GM12878 (cell line): ENCODE data around the gene SLCO2A1. TPM values are rescaled to one million over a fixed set of nuclear protein-coding genes. Genes with fewer than 3 reads are reported as not detected.

Source experiments
- ATAC-seq: fragments of 200-7000 bp; cut with Tn5 transposase; 3 replicates; pipeline ENCODE4 v1.9.1; 2020; ENCODE audit warnings: mild to moderate bottlenecking, moderate library complexity
- BruUV-seq: library from RNA; stranded (reverse); fragments of 400-500 nt; replicated peaks from 2 replicates; lab custom pipeline; 2021; lab: Mats Ljungman, UMichigan
- CTCF ChIA-PET: fragments of 300-600 bp; sonication (Branson Sonifier 250); formaldehyde crosslinking; extraction: SDS; loops from one replicate; lab custom pipeline; 2021; ENCODE audit warnings: inconsistent platforms; lab: Yijun Ruan, JAX
- POLR2A ChIA-PET: fragments of 350-600 bp; formaldehyde crosslinking; extraction: SDS; loops from one replicate; lab custom pipeline; 2021; ENCODE audit warnings: inconsistent platforms; lab: Charles Lee
- RAD21 ChIA-PET: fragments of 300-600 bp; sonication (Branson Sonifier 250); formaldehyde crosslinking; loops from one replicate; lab custom pipeline; 2023; ENCODE audit warnings: antibody characterized with exemption; ENCODE audit not compliant: unreplicated experiment; lab: Charles Lee
- SMC1A ChIA-PET: fragments of 300-600 bp; sonication (Branson Sonifier 250); formaldehyde crosslinking; loops from one replicate; lab custom pipeline; 2023; ENCODE audit not compliant: unreplicated experiment, uncharacterized antibody; lab: Charles Lee
- DNase-seq: peaks from one replicate; pipeline ENCODE4 v3.0.0-alpha.2; 2011; ENCODE audit warnings: low read depth, low spot score
- FAIRE-seq: peaks from 3 replicates; lab custom pipeline; 2011; peaks lifted over from hg19 to GRCh38; lab: Jason Lieb, UNC
- H2AFZ ChIP-seq: 2 replicates; pipeline ENCODE4 v1.6.0; 2011; ENCODE audit warnings: low read depth, low read length, control low read depth; ENCODE audit not compliant: control insufficient read depth
- H3K27ac ChIP-seq: 2 replicates; pipeline ENCODE4 v1.5.1; 2011; ENCODE audit warnings: control low read depth; ENCODE audit not compliant: control insufficient read depth, insufficient read depth
- H3K27me3 ChIP-seq, 2 experiments: replicated peaks in 1 of 2; 2 replicates each; pipeline versions ENCODE4 v1.6.0 to v1.6.1; 2011; ENCODE audit warnings: low read length in 1 of 2; ENCODE audit not compliant: control insufficient read depth in 2 of 2, insufficient read depth in 2 of 2
- H3K36me3 ChIP-seq, 2 experiments: 2 replicates each; pipeline ENCODE4 v1.5.1; 2011; ENCODE audit warnings: low read length in 1 of 2; ENCODE audit not compliant: control insufficient read depth in 2 of 2, insufficient read depth in 2 of 2
- H3K4me1 ChIP-seq: 2 replicates; pipeline ENCODE4 v1.6.1; 2011; ENCODE audit warnings: mild to moderate bottlenecking, low read length, moderate library complexity, mixed read lengths; ENCODE audit not compliant: control insufficient read depth, insufficient read depth
- H3K4me2 ChIP-seq: 2 replicates; pipeline ENCODE4 v1.6.0; 2011; ENCODE audit warnings: control low read depth; ENCODE audit not compliant: control insufficient read depth, insufficient read depth
- H3K4me3 ChIP-seq: fragments of 200-600 bp; sonication (generic); 2 replicates; pipeline ENCODE4 v1.5.1; 2016
- H3K79me2 ChIP-seq: 2 replicates; pipeline ENCODE4 v1.6.0; 2011; ENCODE audit warnings: low read length; ENCODE audit not compliant: control insufficient read depth, insufficient read depth
- H3K9ac ChIP-seq: 2 replicates; pipeline ENCODE4 v1.8.0; 2011; ENCODE audit warnings: low read length, control low read depth, mixed read lengths; ENCODE audit not compliant: control insufficient read depth, insufficient read depth
- H3K9me3 ChIP-seq: replicated peaks from 3 replicates; pipeline ENCODE4 v1.5.1; 2011; ENCODE audit warnings: mild to moderate bottlenecking, low read length; ENCODE audit not compliant: control insufficient read depth, insufficient read depth
- H4K20me1 ChIP-seq: 2 replicates; pipeline ENCODE4 v1.6.0; 2011; ENCODE audit not compliant: control insufficient read depth, insufficient read depth
- BACH1 ChIP-seq: fragments of 450-650 bp; IDR thresholded peaks from 2 replicates; pipeline ENCODE4 v1.6.1; 2017; ENCODE audit warnings: mild to moderate bottlenecking, borderline replicate concordance
- BHLHE40 ChIP-seq, 2 experiments: fragments of 450-650 bp in 1 of 2; IDR thresholded peaks; 2 replicates each; pipeline ENCODE4 v1.6.1; 2011 to 2017; ENCODE audit warnings: low read depth in 2 of 2, borderline replicate concordance in 1 of 2, improper control_type of control experiment in 1 of 2, low read length in 1 of 2, mild to moderate bottlenecking in 1 of 2
- EGR1 ChIP-seq, 2 experiments: IDR thresholded peaks; 1 replicate in 1 of 2; 2 replicates in 1 of 2; pipeline ENCODE4 v1.6.1; 2011 to 2012; ENCODE audit warnings: low read depth in 2 of 2, low read length in 2 of 2, borderline replicate concordance in 1 of 2, mild to moderate bottlenecking in 1 of 2, moderate library complexity in 1 of 2
- IRF4 ChIP-seq: IDR thresholded peaks from 2 replicates; pipeline ENCODE4 v1.6.1; 2011; ENCODE audit warnings: low read depth, low read length
- KLF5 ChIP-seq: fragments of 450-650 bp; IDR thresholded peaks from 2 replicates; pipeline ENCODE4 v1.6.1; 2014; ENCODE audit warnings: mild to moderate bottlenecking; ENCODE audit not compliant: partially characterized antibody
- MYC ChIP-seq: IDR thresholded peaks from 2 replicates; pipeline ENCODE4 v1.6.1; 2011; ENCODE audit warnings: mild to moderate bottlenecking, low read length, moderate library complexity, inconsistent platforms; ENCODE audit not compliant: insufficient read depth, insufficient replicate concordance, insufficient read length, severe bottlenecking
- PAX5 ChIP-seq: IDR thresholded peaks from 2 replicates; pipeline ENCODE4 v1.6.1; 2011; ENCODE audit warnings: low read depth, low read length, borderline replicate concordance
- RAD21 ChIP-seq: IDR thresholded peaks from 2 replicates; pipeline ENCODE4 v1.6.1; 2011; ENCODE audit warnings: mild to moderate bottlenecking, low read depth, low read length, moderate library complexity; ENCODE audit not compliant: insufficient read depth
- RB1 ChIP-seq: fragments of 450-650 bp; formaldehyde crosslinking; IDR thresholded peaks from 2 replicates; pipeline ENCODE4 v1.6.1; 2017; ENCODE audit warnings: mild to moderate bottlenecking, borderline replicate concordance
- SMAD5 ChIP-seq: IDR thresholded peaks from 2 replicates; pipeline ENCODE4 v1.6.1; 2016; ENCODE audit warnings: antibody characterized with exemption, low read depth
- STAT1 ChIP-seq: fragments of 450-650 bp; conservative IDR thresholded peaks from 2 replicates; pipeline ENCODE4 v1.6.1; 2014; ENCODE audit warnings: antibody characterized with exemption, mild to moderate bottlenecking
- TCF3 ChIP-seq: IDR thresholded peaks from 2 replicates; pipeline ENCODE4 v1.6.1; 2012; ENCODE audit warnings: low read depth, mild to moderate bottlenecking, low read length, borderline replicate concordance; ENCODE audit not compliant: insufficient read depth
- ZNF217 ChIP-seq: fragments of 450-650 bp; IDR thresholded peaks from 2 replicates; pipeline ENCODE4 v1.6.1; 2017; ENCODE audit warnings: antibody characterized with exemption, mild to moderate bottlenecking
- ZNF24 ChIP-seq: fragments of 450-650 bp; IDR thresholded peaks from 2 replicates; pipeline ENCODE4 v1.6.1; 2017; ENCODE audit warnings: antibody characterized with exemption, mild to moderate bottlenecking
- WGBS: methylation state at CpG from one replicate; pipeline ENCODE4 v1.1.6; 2016; ENCODE audit warnings: low lambda C conversion rate; ENCODE audit not compliant: insufficient replicate concordance, insufficient coverage; ENCODE audit errors: missing lambda C conversion rate; 5-methylcytosine and 5-hydroxymethylcytosine counted together
- in situ Hi-C: fragments of 300-500 bp; cut with MboI; formaldehyde crosslinking; loops from 9 replicates; pipeline ENCODE4 v1.14.3; 2018; ENCODE audit warnings: mixed read lengths
- intact Hi-C: fragments of 100-400 bp; cut with micrococcal nuclease; formaldehyde crosslinking; loops from one replicate; pipeline ENCODE4 v1.14.2; 2022; ENCODE audit not compliant: unreplicated experiment
- polyA plus RNA-seq, 11 experiments: library from polyadenylated mRNA; depleted of rRNA in 4 of 11; unstranded in 6 of 11; stranded (reverse) in 5 of 11; fragments of >200 nt; fragmentation: Nextera tagmentation in 4 of 11; fragmentation: Illumina TruSeq in 1 of 11; extraction: Ambion mirVana in 4 of 11; extraction: Trizol in 1 of 11; gene quantifications; 1 replicate in 1 of 11; 2 replicates in 10 of 11; pipeline versions ENCODE4 v1.2.1 to v1.2.3, GENCODE V29; 2011 to 2016; ENCODE audit warnings: inconsistent platforms in 2 of 11, missing spikeins in 2 of 11, low read depth in 1 of 11
- total RNA-seq, 4 experiments: library from RNA; depleted of rRNA in 3 of 4; stranded (reverse); fragments of >200 nt in 3 of 4; fragmentation: Illumina TruSeq in 1 of 4; extraction: Trizol in 1 of 4; gene quantifications; 2 replicates each; pipeline versions ENCODE4 v1.2.1 to v1.2.3, GENCODE V29; 2013 to 2021
- TF ChIP-seq, protein P1 (sequence below): fragments of 450-650 bp; IDR thresholded peaks from 2 replicates; pipeline ENCODE4 v1.6.1; 2017; ENCODE audit warnings: mild to moderate bottlenecking, moderate library complexity
- TF ChIP-seq, protein P2 (sequence below): fragments of 150-350 bp; IDR thresholded peaks from 2 replicates; pipeline ENCODE4 v1.6.1; 2014; ENCODE audit warnings: mild to moderate bottlenecking, low read depth, low read length
- TF ChIP-seq, protein P3 (sequence below): IDR thresholded peaks from 2 replicates; pipeline ENCODE4 v1.6.1; 2012; ENCODE audit warnings: low read depth, low read length, improper control_type of control experiment

SLCO2A1 gene
- total and polyA plus RNA-seq, 10 of the 15 experiments (the other 5 are each of a cell fraction or from before 2014, with no cell fraction given): 0.05 TPM; not detected in 9

DNA sequence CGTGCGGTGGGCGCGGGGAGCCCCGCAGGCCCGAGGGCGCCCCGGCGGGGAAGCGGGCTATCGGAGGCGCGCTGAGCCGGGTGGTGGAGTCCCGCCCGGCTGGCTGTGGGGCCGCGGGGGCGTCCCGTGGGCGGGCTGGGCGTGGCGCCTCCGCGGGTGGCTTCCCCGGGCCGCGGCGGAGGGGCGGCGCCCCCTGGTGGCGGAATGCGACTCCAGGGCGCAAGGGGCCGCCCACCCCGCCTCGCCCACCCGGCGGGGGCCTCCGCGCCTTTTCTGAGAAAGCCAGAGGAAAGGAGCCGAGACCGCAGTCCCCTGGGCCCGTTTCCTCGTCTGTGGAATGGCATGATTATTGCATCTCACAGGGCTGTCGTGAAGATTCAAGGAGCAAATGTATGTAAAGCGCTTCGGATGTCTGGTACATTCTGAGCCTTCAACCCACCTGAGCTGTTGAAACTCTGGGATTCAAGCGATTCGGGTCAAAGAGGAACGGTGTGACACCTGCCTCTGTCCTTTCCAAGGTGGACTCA lies 102.1 kb downstream of the SLCO2A1 start:
- no peak for DNase-seq
- Histone ChIP-seq H3K79me2 (no peaks in the 10 kb centered on the region), H4K20me1 (no peaks in the 10 kb centered on the region; the same call in 1 of the 2 replicates), H3K9me3 (no peaks in the 10 kb centered on the region), H2AFZ (peak overlapping the region; percentile 69), H3K4me2 (peak overlapping the region; percentile 92), H3K36me3 (no peaks in the 10 kb centered on the region), H3K4me1 (peaks cover 2% of the 10 kb centered on the region), H3K27me3 (peaks cover 0 to 2% of the 10 kb centered on the region in 2 experiments; a peak in 2 of 4 replicates), H3K4me3 (peak overlapping the region; percentile 74), H3K9ac (no peak overlapping the region), H3K27ac (no peak overlapping the region)
- ATAC-seq: peak; percentile 93
- FAIRE-seq: no peak
- in situ Hi-C loops: no loop called here
- POLR2A ChIA-PET: no interaction called here
- no TSS peak for BruUV-seq
- RAD21 ChIA-PET: no interaction called here
- SMC1A ChIA-PET: interaction anchor here (0.7 to 0.8 kb wide), 2 partner anchors 109 to 1201 kb away, joined by 3 to 4 read pairs; no protein-coding TSS in a partner anchor
- CTCF ChIA-PET: interaction anchor here (0.7 to 6.0 kb wide), 8 partner anchors 56 to 1197 kb away, joined by 3 to 37 read pairs (median 4); no protein-coding TSS in a partner anchor
- WGBS: 3% methylated on average over 42 of the region's 51 CpGs
- intact Hi-C loops: loop anchor here (1.0 to 10.0 kb wide), 5 partner anchors 108 to 1196 kb away; no protein-coding TSS in a partner anchor
- 0 out of 2 replicates have a peak, but pooled peaks have one; percentile 29 for TF ChIP-seq TCF3
- peak in 1 of 2 experiments; percentile 79; a peak in 2 of 4 replicates for TF ChIP-seq BHLHE40 (IDR thresholded peaks at IDR 0.05; ENCODE audit: borderline replicate concordance in 1 of 2, low read depth in 2 of 2, low read length in 1 of 2)
- TF ChIP-seq, protein P1, sequence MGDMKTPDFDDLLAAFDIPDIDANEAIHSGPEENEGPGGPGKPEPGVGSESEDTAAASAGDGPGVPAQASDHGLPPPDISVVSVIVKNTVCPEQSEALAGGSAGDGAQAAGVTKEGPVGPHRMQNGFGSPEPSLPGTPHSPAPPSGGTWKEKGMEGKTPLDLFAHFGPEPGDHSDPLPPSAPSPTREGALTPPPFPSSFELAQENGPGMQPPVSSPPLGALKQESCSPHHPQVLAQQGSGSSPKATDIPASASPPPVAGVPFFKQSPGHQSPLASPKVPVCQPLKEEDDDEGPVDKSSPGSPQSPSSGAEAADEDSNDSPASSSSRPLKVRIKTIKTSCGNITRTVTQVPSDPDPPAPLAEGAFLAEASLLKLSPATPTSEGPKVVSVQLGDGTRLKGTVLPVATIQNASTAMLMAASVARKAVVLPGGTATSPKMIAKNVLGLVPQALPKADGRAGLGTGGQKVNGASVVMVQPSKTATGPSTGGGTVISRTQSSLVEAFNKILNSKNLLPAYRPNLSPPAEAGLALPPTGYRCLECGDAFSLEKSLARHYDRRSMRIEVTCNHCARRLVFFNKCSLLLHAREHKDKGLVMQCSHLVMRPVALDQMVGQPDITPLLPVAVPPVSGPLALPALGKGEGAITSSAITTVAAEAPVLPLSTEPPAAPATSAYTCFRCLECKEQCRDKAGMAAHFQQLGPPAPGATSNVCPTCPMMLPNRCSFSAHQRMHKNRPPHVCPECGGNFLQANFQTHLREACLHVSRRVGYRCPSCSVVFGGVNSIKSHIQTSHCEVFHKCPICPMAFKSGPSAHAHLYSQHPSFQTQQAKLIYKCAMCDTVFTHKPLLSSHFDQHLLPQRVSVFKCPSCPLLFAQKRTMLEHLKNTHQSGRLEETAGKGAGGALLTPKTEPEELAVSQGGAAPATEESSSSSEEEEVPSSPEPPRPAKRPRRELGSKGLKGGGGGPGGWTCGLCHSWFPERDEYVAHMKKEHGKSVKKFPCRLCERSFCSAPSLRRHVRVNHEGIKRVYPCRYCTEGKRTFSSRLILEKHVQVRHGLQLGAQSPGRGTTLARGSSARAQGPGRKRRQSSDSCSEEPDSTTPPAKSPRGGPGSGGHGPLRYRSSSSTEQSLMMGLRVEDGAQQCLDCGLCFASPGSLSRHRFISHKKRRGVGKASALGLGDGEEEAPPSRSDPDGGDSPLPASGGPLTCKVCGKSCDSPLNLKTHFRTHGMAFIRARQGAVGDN: 0 out of 2 replicates have a peak, but pooled peaks have one; percentile 24
- 0 out of 2 replicates have a peak, but pooled peaks have one; percentile 23 for TF ChIP-seq RB1
- TF ChIP-seq IRF4: no peak
- TF ChIP-seq, protein P2, sequence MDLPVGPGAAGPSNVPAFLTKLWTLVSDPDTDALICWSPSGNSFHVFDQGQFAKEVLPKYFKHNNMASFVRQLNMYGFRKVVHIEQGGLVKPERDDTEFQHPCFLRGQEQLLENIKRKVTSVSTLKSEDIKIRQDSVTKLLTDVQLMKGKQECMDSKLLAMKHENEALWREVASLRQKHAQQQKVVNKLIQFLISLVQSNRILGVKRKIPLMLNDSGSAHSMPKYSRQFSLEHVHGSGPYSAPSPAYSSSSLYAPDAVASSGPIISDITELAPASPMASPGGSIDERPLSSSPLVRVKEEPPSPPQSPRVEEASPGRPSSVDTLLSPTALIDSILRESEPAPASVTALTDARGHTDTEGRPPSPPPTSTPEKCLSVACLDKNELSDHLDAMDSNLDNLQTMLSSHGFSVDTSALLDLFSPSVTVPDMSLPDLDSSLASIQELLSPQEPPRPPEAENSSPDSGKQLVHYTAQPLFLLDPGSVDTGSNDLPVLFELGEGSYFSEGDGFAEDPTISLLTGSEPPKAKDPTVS: no peak
- peak; percentile 88; the same call in 1 of the 2 replicates for TF ChIP-seq BACH1
- TF ChIP-seq RAD21: peak; percentile 57
- TF ChIP-seq ZNF217: peak; percentile 76; the same call in 1 of the 2 replicates
- TF ChIP-seq PAX5: 0 out of 2 replicates have a peak, but pooled peaks have one; percentile 37
- TF ChIP-seq, protein P3, sequence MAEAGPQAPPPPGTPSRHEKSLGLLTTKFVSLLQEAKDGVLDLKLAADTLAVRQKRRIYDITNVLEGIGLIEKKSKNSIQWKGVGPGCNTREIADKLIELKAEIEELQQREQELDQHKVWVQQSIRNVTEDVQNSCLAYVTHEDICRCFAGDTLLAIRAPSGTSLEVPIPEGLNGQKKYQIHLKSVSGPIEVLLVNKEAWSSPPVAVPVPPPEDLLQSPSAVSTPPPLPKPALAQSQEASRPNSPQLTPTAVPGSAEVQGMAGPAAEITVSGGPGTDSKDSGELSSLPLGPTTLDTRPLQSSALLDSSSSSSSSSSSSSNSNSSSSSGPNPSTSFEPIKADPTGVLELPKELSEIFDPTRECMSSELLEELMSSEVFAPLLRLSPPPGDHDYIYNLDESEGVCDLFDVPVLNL: no peak
- TF ChIP-seq STAT1: 0 out of 2 replicates have a peak, but pooled peaks have one; percentile 58
- 0 out of 2 replicates have a peak, but pooled peaks have one; percentile 18 for TF ChIP-seq ZNF24
- peak; percentile 27 for TF ChIP-seq KLF5
- no peak for TF ChIP-seq SMAD5
- TF ChIP-seq MYC: no peak
- peak; percentile 78 to 100 for TF ChIP-seq EGR1 (IDR thresholded peaks at IDR 0.05; ENCODE audit: borderline replicate concordance in 1 of 2, low read depth in 2 of 2, low read length in 2 of 2)
